Umbilical cord (tissue), 2 donors: ENCODE measurements around the gene KPNB1. TPM values are rescaled to one million over a fixed set of nuclear protein-coding genes. Genes with fewer than 3 reads are reported as not detected.

Experiments used
- DNase-seq: peaks from one replicate; pipeline ENCODE4 v3.0.0-alpha.2; 2015; ENCODE audit warnings: low spot score
- total RNA-seq: library from RNA; depleted of rRNA; stranded (reverse); fragments of >200 nt; gene quantifications from one replicate; pipeline ENCODE4 v1.2.3, GENCODE V29; 2014; ENCODE audit warnings: low replicate concordance; ENCODE audit not compliant: insufficient read depth

The KPNB1 gene
- total RNA-seq, 1 donor from 2014 or later: 163 TPM

GRCh38 chr17:47728214-47728877, 78.6 kb downstream of the KPNB1 start:
- DNase-seq: no peak

- DNase-seq: no peak
Observed at GRCh38 chr17:47729476-47729875, 79.8 kb downstream of the KPNB1 start.

GRCh38 chr17:47730681-47731080, 81.0 kb downstream of the KPNB1 start:
- DNase-seq: no peak

- no peak for DNase-seq
Observed at GRCh38 chr17:47731396-47731795, 81.7 kb downstream of the KPNB1 start.

GRCh38 chr17:47732399-47733046, 82.8 kb downstream of the KPNB1 start:
- DNase-seq: no peak

- DNase-seq: no peak
Observed at GRCh38 chr17:47733047-47733673, 83.4 kb downstream of the KPNB1 start, which contains the start of gene TBX21. TBX21 (plus strand) TSS chr17:47733236; CDS start chr17:47733455, 219 bp downstream.

- no peak for DNase-seq
Observed at GRCh38 chr17:47733674-47734410, 84.1 kb downstream of the KPNB1 start.

GRCh38 chr17:47735139-47735464, 85.4 kb downstream of the KPNB1 start:
- DNase-seq: no peak

Other genes starting within 250 kb of the KPNB1 start
- 168 TPM for gene NPEPPS, start 118.8 kb upstream of the KPNB1 start, total RNA-seq
- gene TBKBP1, start 44.2 kb downstream of the KPNB1 start, total RNA-seq: 6.3 TPM
- gene TBX21, start 83.3 kb downstream of the KPNB1 start, total RNA-seq: 1.4 TPM
- gene OSBPL7, start 171.9 kb downstream of the KPNB1 start, total RNA-seq: 3.4 TPM
- gene MRPL10, start 181.6 kb downstream of the KPNB1 start, total RNA-seq: 5.3 TPM
- 2.4 TPM for gene LRRC46, start 181.8 kb downstream of the KPNB1 start, total RNA-seq
- 27.0 TPM for gene SCRN2, start 191.4 kb downstream of the KPNB1 start, total RNA-seq
- 2.2 TPM for gene SP6, start 201.2 kb downstream of the KPNB1 start, total RNA-seq
- gene SP2, start 246.3 kb downstream of the KPNB1 start, total RNA-seq: not detected